ENCODE results near the gene SUN3. TPM values are rescaled to one million over a fixed set of nuclear protein-coding genes. Genes with fewer than 3 reads are reported as not detected.

SUN3 gene
- polyA plus RNA-seq, 2 of the 4 experiments (the other 2 are of a cell fraction): not detected

DNA sequence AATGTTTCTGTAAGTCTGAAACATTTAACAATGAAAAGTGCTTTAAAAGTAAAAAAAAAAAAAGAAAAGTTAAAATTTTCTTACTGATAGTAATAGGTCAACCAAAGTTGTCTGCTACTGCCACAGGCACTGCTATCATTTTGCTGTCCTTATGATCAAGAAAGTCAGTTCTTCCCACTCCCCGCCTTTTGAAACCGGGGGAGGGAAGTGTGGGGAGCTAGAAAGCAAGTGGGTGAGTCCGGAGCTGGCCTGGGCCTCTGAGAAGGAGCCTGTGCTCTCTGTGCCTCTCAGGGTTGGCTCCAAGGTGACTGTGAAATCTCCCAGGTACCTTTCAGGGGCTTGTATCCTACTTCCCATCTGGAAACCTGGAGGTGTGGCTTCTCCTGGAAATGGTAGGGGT is 13.7 kb upstream of the SUN3 start:
- Histone ChIP-seq H3K4me3 (no peak overlapping the region), H3K4me1 (no peaks in the 10 kb centered on the region), H3K4me2 (no peak overlapping the region), H3K27ac (no peak overlapping the region), H3K9me3 (no peaks in the 10 kb centered on the region)
- DNase-seq (ENCODE audit: low read depth in 1 of 2, low spot score in 1 of 2) (no peak), FAIRE-seq (no peak), ATAC-seq (no peak)
- WGBS (ENCODE audit: missing lambda C conversion rate): 58% methylated on average over 3 of the region's 3 CpGs
- TF ChIP-seq JUN (IDR thresholded peaks at IDR 0.05) (no peak), HOXB5 (CRISPR knock-in tag; IDR thresholded peaks at IDR 0.05) (no peak), HOXA7 (CRISPR knock-in tag; IDR thresholded peaks at IDR 0.05) (no peak), NFE2L2 (conservative IDR thresholded peaks at IDR 0.05; ENCODE audit: low read length) (no peak), RARB (CRISPR knock-in tag; IDR thresholded peaks at IDR 0.05) (no peak), FOSB (CRISPR knock-in tag; IDR thresholded peaks at IDR 0.05) (no peak), MYC (IDR thresholded peaks at IDR 0.05; ENCODE audit: borderline replicate concordance, low read length) (no peak), ZFP36 (IDR thresholded peaks at IDR 0.05; ENCODE audit: borderline replicate concordance, partially characterized antibody) (no peak), RCOR1 (IDR thresholded peaks at IDR 0.05; ENCODE audit: low read depth, low read length) (no peak), ATOH8 (CRISPR knock-in tag; IDR thresholded peaks at IDR 0.05; ENCODE audit: low read depth) (no peak), ELK1 (IDR thresholded peaks at IDR 0.05; ENCODE audit: low read depth, low read length) (no peak), HMGXB4 (CRISPR knock-in tag; IDR thresholded peaks at IDR 0.05; ENCODE audit: borderline replicate concordance) (no peak), ESRRA (IDR thresholded peaks at IDR 0.05; ENCODE audit: borderline replicate concordance, low read length) (no peak), CEBPB (IDR thresholded peaks at IDR 0.05) (no peak), HEYL (CRISPR knock-in tag; IDR thresholded peaks at IDR 0.05) (no peak), EHMT2 (IDR thresholded peaks at IDR 0.05; ENCODE audit: low read depth) (no peak), POLR2AphosphoS2 (conservative IDR thresholded peaks at IDR 0.05; ENCODE audit: low read length) (no peak)
- TF ChIP-seq, protein P1, sequence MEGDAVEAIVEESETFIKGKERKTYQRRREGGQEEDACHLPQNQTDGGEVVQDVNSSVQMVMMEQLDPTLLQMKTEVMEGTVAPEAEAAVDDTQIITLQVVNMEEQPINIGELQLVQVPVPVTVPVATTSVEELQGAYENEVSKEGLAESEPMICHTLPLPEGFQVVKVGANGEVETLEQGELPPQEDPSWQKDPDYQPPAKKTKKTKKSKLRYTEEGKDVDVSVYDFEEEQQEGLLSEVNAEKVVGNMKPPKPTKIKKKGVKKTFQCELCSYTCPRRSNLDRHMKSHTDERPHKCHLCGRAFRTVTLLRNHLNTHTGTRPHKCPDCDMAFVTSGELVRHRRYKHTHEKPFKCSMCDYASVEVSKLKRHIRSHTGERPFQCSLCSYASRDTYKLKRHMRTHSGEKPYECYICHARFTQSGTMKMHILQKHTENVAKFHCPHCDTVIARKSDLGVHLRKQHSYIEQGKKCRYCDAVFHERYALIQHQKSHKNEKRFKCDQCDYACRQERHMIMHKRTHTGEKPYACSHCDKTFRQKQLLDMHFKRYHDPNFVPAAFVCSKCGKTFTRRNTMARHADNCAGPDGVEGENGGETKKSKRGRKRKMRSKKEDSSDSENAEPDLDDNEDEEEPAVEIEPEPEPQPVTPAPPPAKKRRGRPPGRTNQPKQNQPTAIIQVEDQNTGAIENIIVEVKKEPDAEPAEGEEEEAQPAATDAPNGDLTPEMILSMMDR (IDR thresholded peaks at IDR 0.05): no peak
- TF ChIP-seq, protein P2, sequence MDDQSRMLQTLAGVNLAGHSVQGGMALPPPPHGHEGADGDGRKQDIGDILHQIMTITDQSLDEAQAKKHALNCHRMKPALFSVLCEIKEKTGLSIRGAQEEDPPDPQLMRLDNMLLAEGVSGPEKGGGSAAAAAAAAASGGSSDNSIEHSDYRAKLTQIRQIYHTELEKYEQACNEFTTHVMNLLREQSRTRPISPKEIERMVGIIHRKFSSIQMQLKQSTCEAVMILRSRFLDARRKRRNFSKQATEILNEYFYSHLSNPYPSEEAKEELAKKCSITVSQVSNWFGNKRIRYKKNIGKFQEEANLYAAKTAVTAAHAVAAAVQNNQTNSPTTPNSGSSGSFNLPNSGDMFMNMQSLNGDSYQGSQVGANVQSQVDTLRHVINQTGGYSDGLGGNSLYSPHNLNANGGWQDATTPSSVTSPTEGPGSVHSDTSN (IDR thresholded peaks at IDR 0.05): no peak
- ChIA-PET POLR2A (no interaction called here), CTCF (interaction anchor here (1.0 kb wide), 1 partner anchor 60 kb away, joined by 3 read pairs; no protein-coding TSS in a partner anchor)

GRCh38 chr7:48042216-48042615 is 13.3 kb upstream of the SUN3 start:
- H3K9me3 ChIP-seq: no peaks in the 10 kb centered on the region
- no peaks in the 10 kb centered on the region for H3K4me1 ChIP-seq
- ATAC-seq (no peak), DNase-seq (ENCODE audit: low read depth in 1 of 2, low spot score in 1 of 2) (no peak), FAIRE-seq (no peak)
- WGBS (ENCODE audit: missing lambda C conversion rate): 81% methylated on average over 3 of the region's 3 CpGs
- H3K4me3 ChIP-seq: no peak overlapping the region
- CTCF ChIA-PET: interaction anchor here (0.8 to 1.0 kb wide), 2 partner anchors 35 to 60 kb away, joined by 3 to 5 read pairs; no protein-coding TSS in a partner anchor
- no peak overlapping the region for H3K4me2 ChIP-seq
- no peak overlapping the region for H3K27ac ChIP-seq
- POLR2A ChIA-PET: no interaction called here
- TF ChIP-seq RCOR1 (IDR thresholded peaks at IDR 0.05; ENCODE audit: low read depth, low read length) (no peak), SREBF2 (IDR thresholded peaks at IDR 0.05) (no peak), HOXB13 (CRISPR knock-in tag; IDR thresholded peaks at IDR 0.05; ENCODE audit: low read depth) (no peak), HOXA7 (CRISPR knock-in tag; IDR thresholded peaks at IDR 0.05) (no peak), POLR2AphosphoS2 (conservative IDR thresholded peaks at IDR 0.05; ENCODE audit: low read length) (no peak), KDM1A (IDR thresholded peaks at IDR 0.05; ENCODE audit: low read depth) (no peak), BCL3 (IDR thresholded peaks at IDR 0.05) (no peak), JUNB (IDR thresholded peaks at IDR 0.05) (no peak), GATA3 (IDR thresholded peaks at IDR 0.05; ENCODE audit: borderline replicate concordance) (no peak), RNF2 (IDR thresholded peaks at IDR 0.05; ENCODE audit: borderline replicate concordance, low read depth) (no peak), BHLHE40 (IDR thresholded peaks at IDR 0.05; ENCODE audit: low read depth, low read length) (no peak), MYC (IDR thresholded peaks at IDR 0.05; ENCODE audit: borderline replicate concordance, low read length) (no peak)
- TF ChIP-seq, protein P1 (IDR thresholded peaks at IDR 0.05): no peak

Measured in A549 (cell line).